Activated CD4-positive, alpha-beta T cell treated with anti-CD3 and anti-CD28 coated beads for 36 hours (primary cell): ENCODE data around the gene NUCB2. TPM values are rescaled to one million over a fixed set of nuclear protein-coding genes. Genes with fewer than 3 reads are reported as not detected.

Experiments used
- ATAC-seq: fragments of 200-7000 bp; cut with Tn5 transposase; one replicate; pipeline ENCODE4 v1.10.0; 2021; ENCODE audit warnings: mild to moderate bottlenecking, moderate library complexity
- CTCF ChIA-PET: fragments of 350-600 bp; sonication (Branson Sonifier 250); formaldehyde crosslinking; loops from one replicate; lab custom pipeline; 2021; ENCODE audit warnings: antibody characterized with exemption; lab: Charles Lee
- POLR2A ChIA-PET: fragments of 350-600 bp; sonication (Branson Sonifier 250); formaldehyde crosslinking; loops from one replicate; lab custom pipeline; 2021; ENCODE audit warnings: antibody characterized with exemption, inconsistent platforms; lab: Charles Lee
- DNase-seq: peaks from one replicate; pipeline ENCODE4 v3.0.0-alpha.2; 2020
- H3K27ac Mint-ChIP-seq: one replicate; pipeline ENCODE4 v1.8.0; 2021; ENCODE audit warnings: mixed read lengths
- H3K27me3 Mint-ChIP-seq: one replicate; pipeline ENCODE4 v1.8.0; 2021; ENCODE audit warnings: mixed read lengths
- H3K36me3 Mint-ChIP-seq: one replicate; pipeline ENCODE4 v1.8.0; 2021; ENCODE audit warnings: low read depth, mixed read lengths
- H3K4me1 Mint-ChIP-seq: one replicate; pipeline ENCODE4 v1.8.0; 2021; ENCODE audit warnings: mixed read lengths
- H3K4me3 Mint-ChIP-seq: one replicate; pipeline ENCODE4 v1.8.0; 2021; ENCODE audit warnings: mild to moderate bottlenecking, moderate library complexity, mixed read lengths
- H3K9me3 Mint-ChIP-seq: one replicate; pipeline ENCODE4 v1.8.0; 2021; ENCODE audit warnings: low read depth, mixed read lengths
- intact Hi-C, 2 experiments: fragments of 100-400 bp; cut with DNase I in 1 of 2; cut with micrococcal nuclease in 1 of 2; formaldehyde crosslinking; loops; one replicate each; pipeline versions ENCODE4 v1.14.2 to v1.15.1; 2022 to 2024; cut with DNase I, micrococcal nuclease
- total RNA-seq, 2 experiments: library from RNA; stranded (reverse); gene quantifications; one replicate each; pipeline ENCODE4 v1.2.3, GENCODE V29; 2021

The NUCB2 gene
- total RNA-seq, 2 experiments from 2014 or later = 45.0 to 59.9 TPM

GRCh38 chr11:17293311-17293710 lies 16.8 kb downstream of the NUCB2 start:
- peaks cover 44% of the 10 kb centered on the region for H3K4me1 Mint-ChIP-seq

GRCh38 chr11:17294033-17294432 lies 17.5 kb downstream of the NUCB2 start:
- CTCF ChIA-PET = interaction anchor here (0.9 kb wide), 1 partner anchor 86 kb away, joined by 3 read pairs; the partner anchor contains the start of gene PIK3C2A
- H3K27me3 Mint-ChIP-seq = no peaks in the 10 kb centered on the region
- H3K4me3 Mint-ChIP-seq = no peak overlapping the region
- H3K4me1 Mint-ChIP-seq = peaks cover 50% of the 10 kb centered on the region
- H3K36me3 Mint-ChIP-seq = peaks cover 16% of the 10 kb centered on the region
- ATAC-seq (peak; percentile 45), DNase-seq (peak; percentile 39)
- POLR2A ChIA-PET = no interaction called here
- intact Hi-C loops = no loop called here
- H3K9me3 Mint-ChIP-seq = no peaks in the 10 kb centered on the region
- no peak overlapping the region for H3K27ac Mint-ChIP-seq

More at GRCh38 chr11:17293311-17293710, 16.8 kb downstream of the NUCB2 start:
- intact Hi-C loops = no loop called here
- H3K36me3 Mint-ChIP-seq = peaks cover 12% of the 10 kb centered on the region
- ATAC-seq (no peak), DNase-seq (no peak)
- H3K4me3 Mint-ChIP-seq = no peak overlapping the region
- ChIA-PET CTCF (interaction anchor here (0.6 to 1.0 kb wide), 3 partner anchors 48 to 85 kb away, joined by 3 read pairs; partner anchors contain the start of gene PIK3C2A), POLR2A (no interaction called here)
- no peak overlapping the region for H3K27ac Mint-ChIP-seq
- H3K27me3 Mint-ChIP-seq = no peaks in the 10 kb centered on the region
- no peaks in the 10 kb centered on the region for H3K9me3 Mint-ChIP-seq

- Mint-ChIP-seq H3K9me3 (no peaks in the 10 kb centered on the region), H3K27me3 (no peaks in the 10 kb centered on the region), H3K4me3 (peak overlapping the region; percentile 32), H3K27ac (peak overlapping the region; percentile 67), H3K36me3 (peaks cover 27% of the 10 kb centered on the region), H3K4me1 (peaks cover 45% of the 10 kb centered on the region)
- DNase-seq = peak; percentile 37
- intact Hi-C loops = loop anchor here (1.0 to 5.0 kb wide), 7 partner anchors 40 to 715 kb away; partner anchors contain the start of genes NCR3LG1 (in 1 of the 2), RPS13 (in 1 of the 2) and SERGEF (in 1 of the 2)
- ChIA-PET CTCF (interaction anchor here (1.0 to 2.0 kb wide), 6 partner anchors 14 to 67 kb away, joined by 3 to 11 read pairs (median 4); no protein-coding TSS in a partner anchor), POLR2A (no interaction called here)
- peak; percentile 69 for ATAC-seq
Measured at GRCh38 chr11:17296852-17297559, 20.5 kb downstream of the NUCB2 start.

- Mint-ChIP-seq H3K36me3 (peaks cover 31% of the 10 kb centered on the region), H3K9me3 (no peaks in the 10 kb centered on the region), H3K4me3 (no peak overlapping the region), H3K27ac (no peak overlapping the region), H3K27me3 (no peaks in the 10 kb centered on the region), H3K4me1 (peaks cover 40% of the 10 kb centered on the region)
- POLR2A ChIA-PET = interaction anchor here (0.6 to 1.1 kb wide), 4 partner anchors 21 to 559 kb away, joined by 3 to 8 read pairs (median 6); partner anchors contain the start of gene NUCB2
- intact Hi-C loops = loop anchor here (1.0 to 5.0 kb wide), 8 partner anchors 21 to 714 kb away; partner anchors contain the start of genes NUCB2 (in 1 of the 2), RPS13 (in 1 of the 2) and SERGEF (in 1 of the 2)
- DNase-seq = peak; percentile 83
- CTCF ChIA-PET = interaction anchor here (1.1 to 2.0 kb wide), 3 partner anchors 11 to 68 kb away, joined by 3 to 11 read pairs (median 4); no protein-coding TSS in a partner anchor
- ATAC-seq = peak; percentile 82
Measured at GRCh38 chr11:17298302-17298701, 21.8 kb downstream of the NUCB2 start.

- ChIA-PET CTCF (interaction anchor here (0.8 to 2.8 kb wide), 4 partner anchors 9 to 70 kb away, joined by 3 to 11 read pairs (median 4); no protein-coding TSS in a partner anchor), POLR2A (no interaction called here)
- H3K27me3 Mint-ChIP-seq = no peaks in the 10 kb centered on the region
- DNase-seq (no peak), ATAC-seq (no peak)
- peaks cover 27% of the 10 kb centered on the region for H3K4me1 Mint-ChIP-seq
- intact Hi-C loops = no loop called here
- no peak overlapping the region for H3K4me3 Mint-ChIP-seq
- no peaks in the 10 kb centered on the region for H3K9me3 Mint-ChIP-seq
- no peak overlapping the region for H3K27ac Mint-ChIP-seq
- peaks cover 30% of the 10 kb centered on the region for H3K36me3 Mint-ChIP-seq
Measured at GRCh38 chr11:17300372-17300771, 23.8 kb downstream of the NUCB2 start.

GRCh38 chr11:17313349-17314231 lies 37.1 kb downstream of the NUCB2 start:
- H3K4me1 Mint-ChIP-seq = no peaks in the 10 kb centered on the region
- H3K27ac Mint-ChIP-seq = no peak overlapping the region
- H3K27me3 Mint-ChIP-seq = no peaks in the 10 kb centered on the region
- ChIA-PET CTCF (interaction anchor here (0.7 kb wide), 1 partner anchor 484 kb away, joined by 3 read pairs; no protein-coding TSS in a partner anchor), POLR2A (no interaction called here)
- ATAC-seq (no peak), DNase-seq (no peak)
- H3K9me3 Mint-ChIP-seq = no peaks in the 10 kb centered on the region
- H3K36me3 Mint-ChIP-seq = peaks cover 13% of the 10 kb centered on the region
- no peak overlapping the region for H3K4me3 Mint-ChIP-seq
- intact Hi-C loops = no loop called here

GRCh38 chr11:17314232-17314547 lies 37.7 kb downstream of the NUCB2 start:
- intact Hi-C loops = no loop called here

GRCh38 chr11:17314904-17315426 lies 38.4 kb downstream of the NUCB2 start:
- ChIA-PET POLR2A (interaction anchor here (0.6 kb wide), 1 partner anchor 51 kb away, joined by 3 read pairs; no protein-coding TSS in a partner anchor), CTCF (interaction anchor here (0.7 kb wide), 1 partner anchor 13 kb away, joined by 3 read pairs; no protein-coding TSS in a partner anchor)
- H3K4me1 Mint-ChIP-seq = no peaks in the 10 kb centered on the region
- intact Hi-C loops = no loop called here
- H3K27me3 Mint-ChIP-seq = no peaks in the 10 kb centered on the region
- no peak overlapping the region for H3K4me3 Mint-ChIP-seq
- H3K9me3 Mint-ChIP-seq = no peaks in the 10 kb centered on the region
- peaks cover 20% of the 10 kb centered on the region for H3K36me3 Mint-ChIP-seq
- DNase-seq (no peak), ATAC-seq (no peak)
- no peak overlapping the region for H3K27ac Mint-ChIP-seq

More at GRCh38 chr11:17314232-17314547, 37.7 kb downstream of the NUCB2 start:
- no peaks in the 10 kb centered on the region for H3K27me3 Mint-ChIP-seq
- no peaks in the 10 kb centered on the region for H3K4me1 Mint-ChIP-seq
- ATAC-seq = no peak
- no peak overlapping the region for H3K4me3 Mint-ChIP-seq
- DNase-seq = no peak
- no peak overlapping the region for H3K27ac Mint-ChIP-seq
- peaks cover 16% of the 10 kb centered on the region for H3K36me3 Mint-ChIP-seq
- ChIA-PET CTCF (interaction anchor here (0.7 kb wide), 1 partner anchor 485 kb away, joined by 3 read pairs; no protein-coding TSS in a partner anchor), POLR2A (interaction anchor here (0.6 kb wide), 1 partner anchor 50 kb away, joined by 3 read pairs; no protein-coding TSS in a partner anchor)
- H3K9me3 Mint-ChIP-seq = no peaks in the 10 kb centered on the region

- DNase-seq = no peak
- Mint-ChIP-seq H3K9me3 (no peaks in the 10 kb centered on the region), H3K4me1 (peaks cover 5% of the 10 kb centered on the region), H3K27me3 (no peaks in the 10 kb centered on the region), H3K36me3 (peaks cover 16% of the 10 kb centered on the region), H3K27ac (no peak overlapping the region), H3K4me3 (no peak overlapping the region)
- POLR2A ChIA-PET = no interaction called here
- intact Hi-C loops = no loop called here
- CTCF ChIA-PET = interaction anchor here (0.7 to 1.4 kb wide), 4 partner anchors 16 to 263 kb away, joined by 3 to 5 read pairs (median 3); no protein-coding TSS in a partner anchor
- ATAC-seq = no peak
Measured at GRCh38 chr11:17328871-17329494, 52.4 kb downstream of the NUCB2 start.

- CTCF ChIA-PET = interaction anchor here (1.0 kb wide), 1 partner anchor 172 kb away, joined by 3 read pairs; no protein-coding TSS in a partner anchor
- intact Hi-C loops = no loop called here
- DNase-seq (no peak), ATAC-seq (no peak)
- Mint-ChIP-seq H3K27me3 (no peaks in the 10 kb centered on the region), H3K27ac (no peak overlapping the region), H3K4me3 (no peak overlapping the region), H3K4me1 (peaks cover 6% of the 10 kb centered on the region), H3K36me3 (peaks cover 8% of the 10 kb centered on the region), H3K9me3 (no peaks in the 10 kb centered on the region)
- POLR2A ChIA-PET = no interaction called here
Measured at GRCh38 chr11:17331669-17332068, 55.1 kb downstream of the NUCB2 start.
